Stimulated activated CD8-positive, alpha-beta memory T cell treated with anti-CD3 and anti-CD28 coated beads, Interleukin-4, amount 100 ng/mL, for 1 hour (primary cell): ENCODE data around the gene GOLGB1.
"Not testable (repeated sequence)": the region's sequence is repeated elsewhere in the genome, so short reads cannot be mapped to it uniquely, and the experiment has no call there.

ENCODE experiments used
- DNase-seq, 2 donors: peaks; one replicate each; pipeline ENCODE4 v3.0.0-alpha.2; 2020; ENCODE audit warnings: low read depth in 2 of 2, low spot score in 1 of 2

GOLGB1 gene

DNA sequence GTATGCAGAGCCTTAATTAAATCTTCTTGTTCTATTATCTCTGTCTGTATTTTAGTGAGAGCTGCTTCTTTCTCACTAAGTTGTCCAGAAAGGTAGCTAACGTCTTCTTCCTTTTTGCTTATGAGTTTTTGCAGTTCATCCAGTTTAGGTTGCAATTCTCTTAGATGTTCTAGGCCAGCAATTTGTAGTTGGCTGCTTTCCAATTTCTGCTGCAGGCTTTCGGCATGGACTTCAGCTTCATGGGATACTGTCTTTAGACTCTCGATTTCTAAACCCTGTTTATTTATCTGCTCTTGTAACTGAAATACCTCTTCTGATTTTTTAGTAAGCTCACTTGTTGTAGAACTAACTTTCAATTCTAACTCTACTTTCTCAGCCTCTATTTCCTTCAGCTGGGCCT lies 53.4 kb downstream of the GOLGB1 start:
- no peak for DNase-seq

DNA sequence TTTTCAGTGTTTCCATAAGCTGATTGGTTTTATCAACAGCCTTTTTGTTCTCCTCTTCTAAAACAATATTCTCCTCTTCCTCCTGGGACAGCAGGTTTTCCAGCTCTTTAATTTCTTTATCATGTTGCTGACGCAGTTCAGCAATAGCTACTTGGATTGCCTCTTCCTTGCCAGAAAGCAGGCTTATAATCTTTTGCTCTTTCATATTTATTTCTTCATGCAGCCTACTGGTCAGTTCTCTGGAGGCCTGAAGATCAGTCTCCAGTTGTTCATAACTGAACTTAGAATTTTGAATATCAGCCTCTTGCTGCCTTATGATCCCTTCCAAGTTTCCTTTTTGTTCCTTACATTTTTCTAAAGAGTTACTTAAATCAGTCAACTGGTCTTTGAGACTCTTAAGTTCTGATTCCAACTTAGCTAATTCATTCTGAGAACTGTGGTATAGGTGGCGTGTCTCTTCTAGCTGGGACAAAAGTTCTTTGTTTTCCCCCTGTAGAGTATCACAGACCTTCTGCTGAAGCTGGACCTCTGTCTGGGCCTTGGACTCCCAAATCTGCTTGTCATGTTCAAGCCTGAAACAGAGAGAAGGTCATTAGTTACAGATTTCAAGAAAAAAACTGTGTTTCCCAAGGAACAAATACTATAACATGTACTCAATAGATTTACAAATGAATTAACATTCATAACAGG lies 57.4 kb downstream of the GOLGB1 start:
- no peak for DNase-seq

DNA sequence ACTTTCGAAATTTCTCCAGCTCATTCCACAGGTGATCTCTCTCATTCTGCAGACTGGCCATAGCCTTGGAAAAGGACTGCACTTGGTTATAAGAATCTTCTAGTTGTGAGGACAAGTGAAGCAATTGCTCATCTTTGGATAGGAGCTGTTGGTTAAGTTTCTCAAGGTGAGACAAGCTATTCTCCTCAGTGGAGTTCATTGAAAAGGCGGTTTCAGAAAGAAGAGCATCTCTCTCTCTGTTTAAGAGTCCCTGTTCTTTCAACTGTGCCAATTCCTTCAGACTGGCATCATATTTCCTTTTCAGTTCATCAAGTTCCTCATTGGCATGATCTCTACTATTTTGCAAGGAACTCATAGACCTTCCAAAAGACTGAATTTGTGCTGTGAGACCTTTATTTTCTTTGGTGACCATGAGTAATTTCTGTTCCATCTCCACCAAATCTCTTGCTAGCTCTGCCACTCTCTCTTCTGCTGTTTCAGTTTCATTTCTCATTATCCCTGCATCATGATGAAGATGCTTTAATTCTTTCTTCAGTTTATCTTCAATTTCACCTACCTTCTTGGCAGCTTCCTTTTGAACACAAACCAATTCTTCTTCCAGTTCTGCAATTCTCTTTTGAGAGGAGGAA lies 58.6 kb downstream of the GOLGB1 start:
- DNase-seq, result no peak

GRCh38 chr3:121688747-121689146 lies 60.8 kb downstream of the GOLGB1 start:
- not testable (repeated sequence) for DNase-seq

DNA sequence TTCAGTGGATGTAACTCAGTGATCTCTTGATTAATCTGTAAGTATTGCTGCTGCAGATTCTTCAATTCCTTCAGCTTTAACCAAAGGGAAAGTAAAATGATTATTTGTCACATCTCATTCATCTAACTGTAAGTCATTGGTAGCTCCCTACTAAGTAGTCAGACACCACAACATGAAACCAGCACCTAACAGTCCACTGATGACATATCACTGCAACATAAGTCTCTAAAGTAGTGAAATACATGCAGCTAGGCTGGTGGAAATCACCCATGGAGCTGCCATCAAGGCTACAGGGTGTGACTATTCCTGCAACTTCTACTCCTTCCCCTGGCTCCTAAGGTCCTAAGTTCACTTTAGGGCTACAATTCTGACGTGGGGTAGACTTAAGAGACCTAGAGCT lies 67.7 kb downstream of the GOLGB1 start:
- no peak for DNase-seq

DNA sequence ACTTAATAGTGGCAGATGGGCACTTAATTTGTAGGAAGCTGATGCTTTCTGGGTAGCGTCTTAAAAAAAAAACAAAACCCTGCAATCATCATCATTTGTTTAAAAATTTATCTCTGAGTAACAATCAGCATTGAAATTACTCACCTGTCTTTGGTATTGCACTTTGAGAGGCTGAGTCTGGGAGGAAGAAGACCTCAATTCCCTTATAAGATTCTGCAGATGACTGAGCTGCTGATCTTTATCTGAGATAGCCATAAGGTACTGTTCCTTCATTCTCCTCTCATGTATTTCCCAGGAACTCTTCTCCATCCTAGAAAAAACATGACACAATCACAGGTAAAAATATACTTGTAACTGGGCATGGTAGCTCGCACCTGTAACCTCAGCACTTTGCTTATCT lies 72.4 kb downstream of the GOLGB1 start:
- no peak for DNase-seq

- no peak for DNase-seq
These were observed 78.9 kb downstream of the GOLGB1 start for GRCh38 chr3:121670676-121671075.

- DNase-seq, result no peak
These were observed 82.2 kb downstream of the GOLGB1 start for GRCh38 chr3:121667333-121667732.

DNA sequence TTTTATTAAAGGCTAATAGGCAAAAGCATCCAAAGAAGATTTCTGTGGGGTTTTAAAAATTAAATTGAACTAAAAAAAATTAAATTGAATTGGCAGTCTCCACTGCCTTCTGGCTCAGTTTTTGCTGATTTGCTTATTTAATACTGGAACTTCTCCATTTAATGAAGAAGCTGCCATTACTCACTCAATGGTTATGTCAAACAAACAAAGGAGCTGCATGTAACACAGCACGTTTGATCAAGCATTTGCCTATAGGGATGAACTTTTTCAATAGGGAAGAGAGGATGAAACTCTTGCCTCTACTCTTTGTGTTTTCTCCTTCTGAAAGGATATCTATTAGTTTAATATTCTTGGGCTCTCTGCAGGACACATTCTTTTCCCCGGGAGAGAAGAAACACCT lies 84.1 kb downstream of the GOLGB1 start:
- DNase-seq, result no peak

DNA sequence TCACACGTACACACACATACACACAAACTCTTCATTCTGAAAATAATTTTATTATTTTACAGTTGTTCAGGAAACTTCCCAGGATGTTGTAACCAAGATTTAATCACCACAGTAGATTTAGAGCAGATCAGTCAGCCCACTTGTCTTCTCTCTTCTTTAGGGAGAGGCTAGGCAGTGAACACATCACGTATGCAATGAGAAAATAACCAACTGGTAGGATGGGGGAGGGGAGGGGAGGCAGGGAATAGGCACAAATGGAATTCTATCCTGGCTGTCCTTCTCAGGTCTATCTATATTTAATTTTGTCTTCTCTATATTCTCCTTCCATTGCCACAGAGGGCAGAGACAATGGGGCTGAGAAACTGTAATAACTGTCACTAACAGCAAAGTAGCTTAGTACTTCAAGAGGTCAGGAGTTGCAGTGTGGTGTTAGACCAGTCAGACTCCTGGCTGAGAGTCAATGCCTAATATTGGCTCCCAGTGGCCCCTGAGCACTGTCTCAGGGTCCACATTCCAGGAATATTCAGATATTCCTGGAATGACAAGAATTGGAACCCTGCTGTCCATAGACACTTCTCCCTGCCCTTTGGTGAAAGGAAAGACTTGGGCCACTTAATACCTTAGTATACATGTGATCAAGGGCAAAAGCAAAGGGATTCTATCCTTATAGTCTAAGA lies 86.2 kb downstream of the GOLGB1 start:
- DNase-seq, result no peak

GRCh38 chr3:121662742-121663141 lies 86.8 kb downstream of the GOLGB1 start:
- no peak for DNase-seq

DNA sequence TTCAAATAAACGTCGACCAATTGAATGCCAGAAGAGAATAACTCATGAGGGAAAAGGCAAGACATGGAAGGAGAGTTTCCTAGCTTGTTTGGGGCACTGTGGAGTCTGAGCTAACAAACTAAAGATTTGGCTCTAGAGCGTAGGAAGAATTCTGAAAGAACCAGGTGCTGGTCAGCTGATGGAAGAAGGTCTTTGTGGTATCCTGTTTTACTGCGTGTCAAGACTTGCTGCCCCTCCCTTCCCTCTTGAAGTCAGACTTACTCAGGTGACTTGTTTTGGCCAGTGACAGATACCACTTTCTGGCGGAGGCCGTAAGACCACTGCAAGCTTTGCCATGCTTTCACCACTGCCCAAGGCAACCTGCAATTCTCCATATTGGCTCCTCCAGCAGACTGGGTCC lies 88.2 kb downstream of the GOLGB1 start:
- no peak for DNase-seq

- DNase-seq, result peak; percentile 28 to 55
These were observed 89.0 kb downstream of the GOLGB1 start, which contains the start of gene HCLS1 for GRCh38 chr3:121660356-121661171. HCLS1 (minus strand) TSS chr3:121660903; CDS start chr3:121658347, 2,556 bp downstream.

GRCh38 chr3:121659586-121659985 lies 90.0 kb downstream of the GOLGB1 start:
- DNase-seq, result no peak

DNA sequence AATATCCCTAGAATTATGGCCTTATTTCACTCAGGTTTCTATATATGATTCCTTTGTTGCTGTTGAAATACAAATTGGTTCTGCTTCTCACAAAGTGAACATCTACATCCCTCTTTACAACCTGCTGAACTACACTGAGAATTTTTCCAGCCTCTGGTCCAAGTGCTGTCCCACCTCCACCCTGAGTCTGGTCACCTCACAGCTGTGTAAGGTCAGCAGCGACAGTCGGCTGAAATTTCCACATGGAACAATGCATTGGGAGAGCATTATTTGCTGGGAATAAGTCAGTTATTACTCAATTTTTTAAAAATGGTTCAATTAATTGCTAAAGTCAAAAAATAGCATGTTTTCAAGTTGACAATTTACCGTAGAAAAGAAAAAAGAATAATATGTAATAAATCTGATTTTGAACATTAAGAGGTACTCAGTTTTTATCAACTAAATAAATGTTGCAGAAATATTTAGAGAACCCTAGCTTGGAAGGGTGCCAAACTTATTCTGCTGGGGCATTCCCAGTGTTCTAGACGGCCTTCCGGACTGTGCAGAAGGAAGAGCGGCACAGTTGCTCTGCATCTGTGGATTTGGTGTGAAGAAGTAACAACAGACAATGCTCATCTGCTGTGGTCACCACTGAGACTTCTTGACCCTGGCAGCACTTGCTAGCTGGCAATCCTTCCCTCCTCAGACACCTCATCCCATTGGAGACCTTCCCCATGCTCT lies 90.7 kb downstream of the GOLGB1 start:
- no peak for DNase-seq

- no peak for DNase-seq
These were observed 94.8 kb downstream of the GOLGB1 start for GRCh38 chr3:121654493-121655385.

DNA sequence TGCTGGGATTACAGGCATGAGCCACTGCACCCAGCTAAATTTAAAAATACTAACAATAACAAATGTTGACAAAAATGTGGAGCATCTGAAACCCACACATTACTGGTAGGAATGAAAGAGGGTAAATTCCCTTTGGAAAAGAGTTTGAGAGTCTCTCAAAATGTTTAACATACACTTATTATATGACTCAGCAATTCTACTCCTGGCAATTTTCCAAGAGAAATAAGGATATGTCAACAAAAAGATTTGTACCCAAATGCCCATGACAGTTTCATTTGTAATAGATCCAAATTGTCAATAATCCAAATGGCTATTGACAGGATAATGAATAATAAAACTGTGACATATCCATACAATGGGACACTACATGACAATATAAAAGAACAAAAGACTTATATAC lies 97.9 kb downstream of the GOLGB1 start:
- no peak for DNase-seq

GRCh38 chr3:121649645-121650044 lies 99.9 kb downstream of the GOLGB1 start:
- no peak for DNase-seq

DNA sequence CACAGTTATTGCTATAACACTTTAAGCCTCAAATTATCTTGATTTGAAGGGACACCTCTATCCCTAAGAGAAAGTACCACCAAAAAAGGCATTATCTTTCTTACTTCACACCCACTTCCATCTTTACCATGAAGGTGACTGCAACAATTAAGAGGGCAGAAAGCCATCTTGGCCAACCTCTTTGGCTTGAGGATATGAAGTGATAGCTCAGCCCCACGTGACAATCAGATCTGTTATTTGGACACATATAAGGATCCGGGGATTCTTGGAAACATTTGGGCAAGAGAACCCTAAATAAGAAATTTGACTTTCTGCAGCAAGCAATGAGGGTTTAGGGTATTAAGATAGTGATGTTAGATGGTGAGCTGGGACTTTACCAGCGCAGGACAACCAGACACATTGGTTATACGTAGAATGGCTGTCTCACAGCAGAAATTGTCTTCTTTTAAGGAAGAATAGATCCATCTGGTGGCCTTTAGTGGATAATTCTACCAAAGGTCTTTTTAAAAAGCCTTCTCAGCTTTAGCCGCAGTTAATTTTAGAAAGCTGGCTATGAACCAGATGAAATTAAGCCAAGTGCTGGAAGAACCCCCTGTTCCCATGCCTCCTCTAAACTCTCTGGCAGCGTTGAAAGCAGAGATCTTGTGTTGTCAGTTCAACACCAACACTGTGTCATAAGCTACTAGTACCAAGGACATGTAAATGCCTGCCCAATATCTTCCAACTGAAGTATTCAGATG lies 101.2 kb downstream of the GOLGB1 start:
- no peak for DNase-seq
